Measurements from ENCODE around the gene ZKSCAN1. TPM values are rescaled to one million over a fixed set of nuclear protein-coding genes. Genes with fewer than 3 reads are reported as not detected.
"Not testable (repeated sequence)": the region's sequence is repeated elsewhere in the genome, so short reads cannot be mapped to it uniquely, and the experiment has no call there.

The ZKSCAN1 gene
- total RNA-seq, 6 experiments from 2014 or later, result 24.5 to 147 (median 80.1) TPM

DNA sequence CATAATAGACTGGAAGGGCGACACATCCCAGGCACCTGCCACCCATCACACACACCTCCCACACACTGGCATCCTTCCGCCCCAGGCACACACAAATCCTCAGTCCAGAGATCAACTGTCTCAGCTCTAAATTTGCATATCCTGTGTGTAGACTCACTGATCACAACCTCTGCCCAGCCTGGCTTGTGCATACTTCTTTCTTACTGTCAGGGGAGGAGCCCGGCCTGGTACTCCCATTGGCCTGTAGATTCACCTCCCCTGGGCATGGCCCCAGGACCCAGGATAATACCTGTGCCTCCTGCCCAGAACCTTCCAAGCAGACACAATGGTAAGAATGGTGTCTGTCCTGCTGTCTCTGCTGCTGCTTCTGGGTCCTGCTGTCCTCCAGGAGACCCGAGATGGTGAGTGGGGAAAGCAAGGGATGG lies 34.9 kb upstream of the ZKSCAN1 start:
- intact Hi-C loops (cut with DNase I), result loop anchor here (10.0 kb wide), 1 partner anchor 46 kb away; no protein-coding TSS in a partner anchor
- ATAC-seq, result peak; percentile 79 to 89 (median 81)
- Histone ChIP-seq H3K4me1 (peaks cover 0 to 33% (median 9%) of the 10 kb centered on the region in 4 donors), H3K4me3 (peak overlapping the region; percentile 33 to 68 (median 66)), H3K27ac (peak overlapping the region; percentile 67 to 92 (median 91))
- H3K27me3 ChIP-seq, H3K9me3 ChIP-seq, H3K36me3 ChIP-seq: not testable (repeated sequence)
- peak; percentile 65 to 88 (median 82) for DNase-seq
- TF ChIP-seq POLR2A (IDR thresholded peaks at IDR 0.05), result peak; percentile 87
- 18% methylated on average over 3 of the region's 4 CpGs for WGBS (ENCODE audit: insufficient coverage, low coverage, low lambda C conversion rate, missing lambda C conversion rate)

DNA sequence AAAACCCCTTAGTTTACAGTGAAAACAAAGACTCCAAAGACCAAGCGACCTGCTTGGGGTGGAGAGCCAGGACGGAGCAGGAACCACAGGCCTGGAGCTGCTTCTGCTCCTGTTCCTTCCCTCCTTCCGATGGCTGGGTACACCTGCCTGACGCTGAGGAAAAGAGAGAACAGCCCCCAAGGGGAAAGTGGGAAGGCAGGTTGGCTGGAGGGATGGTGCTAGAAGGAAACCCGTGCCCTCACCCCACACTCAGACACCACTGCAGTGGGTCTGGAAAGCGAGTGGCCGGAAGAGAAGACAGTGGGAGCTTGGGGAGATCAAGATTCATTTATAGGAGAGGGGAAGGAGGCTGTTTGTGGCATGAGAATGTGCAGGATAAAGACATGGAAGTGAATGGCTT lies 34.3 kb upstream of the ZKSCAN1 start:
- intact Hi-C loops (cut with DNase I), result loop anchor here (10.0 kb wide), 1 partner anchor 46 kb away; no protein-coding TSS in a partner anchor
- H3K27me3 ChIP-seq, H3K9me3 ChIP-seq, DNase-seq: not testable (repeated sequence)
- peaks cover 0 to 33% (median 9%) of the 10 kb centered on the region in 4 donors for H3K4me1 ChIP-seq
- WGBS (ENCODE audit: insufficient coverage, low coverage, low lambda C conversion rate, missing lambda C conversion rate), result 18% methylated on average over 6 of the region's 7 CpGs
- peak overlapping the region; percentile 67 to 92 (median 91) for H3K27ac ChIP-seq
- peak overlapping the region; percentile 33 to 68 (median 66) for H3K4me3 ChIP-seq
- H3K36me3 ChIP-seq, result peaks cover 0 to 13% (median 6%) of the 10 kb centered on the region in 4 donors
- ATAC-seq, result peak in 3 of 4 donors; percentile 0 to 4 (median 1)

DNA sequence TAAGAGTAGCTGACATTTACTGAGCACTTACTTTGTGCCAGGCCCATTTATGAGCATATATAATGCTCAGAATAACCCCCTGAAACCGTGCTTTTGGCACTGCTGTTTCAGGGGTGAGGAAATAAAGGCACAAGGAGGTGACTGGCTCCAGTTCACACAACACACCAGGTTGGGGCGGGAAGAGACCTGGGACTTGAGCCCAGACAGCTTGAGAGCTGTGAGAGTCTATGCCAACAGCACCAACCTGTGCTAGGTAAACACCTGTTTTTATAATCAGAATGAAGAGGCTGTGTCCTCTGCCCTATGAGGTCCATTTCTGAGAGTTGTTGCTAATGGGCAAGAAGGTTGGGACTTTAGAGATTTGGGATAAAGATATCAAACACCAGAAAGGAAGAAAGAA lies 30.8 kb upstream of the ZKSCAN1 start:
- no peaks in the 10 kb centered on the region for H3K27me3 ChIP-seq
- no peaks in the 10 kb centered on the region for H3K9me3 ChIP-seq
- intact Hi-C loops (cut with DNase I), result loop anchor here (10.0 kb wide), 1 partner anchor 50 kb away; no protein-coding TSS in a partner anchor
- no peak overlapping the region for H3K4me3 ChIP-seq
- ATAC-seq (peak in 1 of 4 donors; percentile 4), DNase-seq (no peak)
- WGBS (ENCODE audit: insufficient coverage, low coverage, low lambda C conversion rate, missing lambda C conversion rate), result 31% methylated on average over 2 of the region's 2 CpGs
- peaks cover 0 to 32% (median 15%) of the 10 kb centered on the region in 4 donors for H3K36me3 ChIP-seq
- TF ChIP-seq, protein P1, sequence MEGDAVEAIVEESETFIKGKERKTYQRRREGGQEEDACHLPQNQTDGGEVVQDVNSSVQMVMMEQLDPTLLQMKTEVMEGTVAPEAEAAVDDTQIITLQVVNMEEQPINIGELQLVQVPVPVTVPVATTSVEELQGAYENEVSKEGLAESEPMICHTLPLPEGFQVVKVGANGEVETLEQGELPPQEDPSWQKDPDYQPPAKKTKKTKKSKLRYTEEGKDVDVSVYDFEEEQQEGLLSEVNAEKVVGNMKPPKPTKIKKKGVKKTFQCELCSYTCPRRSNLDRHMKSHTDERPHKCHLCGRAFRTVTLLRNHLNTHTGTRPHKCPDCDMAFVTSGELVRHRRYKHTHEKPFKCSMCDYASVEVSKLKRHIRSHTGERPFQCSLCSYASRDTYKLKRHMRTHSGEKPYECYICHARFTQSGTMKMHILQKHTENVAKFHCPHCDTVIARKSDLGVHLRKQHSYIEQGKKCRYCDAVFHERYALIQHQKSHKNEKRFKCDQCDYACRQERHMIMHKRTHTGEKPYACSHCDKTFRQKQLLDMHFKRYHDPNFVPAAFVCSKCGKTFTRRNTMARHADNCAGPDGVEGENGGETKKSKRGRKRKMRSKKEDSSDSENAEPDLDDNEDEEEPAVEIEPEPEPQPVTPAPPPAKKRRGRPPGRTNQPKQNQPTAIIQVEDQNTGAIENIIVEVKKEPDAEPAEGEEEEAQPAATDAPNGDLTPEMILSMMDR (IDR thresholded peaks at IDR 0.05), result no peak
- TF ChIP-seq POLR2A (IDR thresholded peaks at IDR 0.05), result no peak
- no peak overlapping the region for H3K27ac ChIP-seq
- peaks cover 0 to 20% (median under 1%) of the 10 kb centered on the region in 4 donors for H3K4me1 ChIP-seq

DNA sequence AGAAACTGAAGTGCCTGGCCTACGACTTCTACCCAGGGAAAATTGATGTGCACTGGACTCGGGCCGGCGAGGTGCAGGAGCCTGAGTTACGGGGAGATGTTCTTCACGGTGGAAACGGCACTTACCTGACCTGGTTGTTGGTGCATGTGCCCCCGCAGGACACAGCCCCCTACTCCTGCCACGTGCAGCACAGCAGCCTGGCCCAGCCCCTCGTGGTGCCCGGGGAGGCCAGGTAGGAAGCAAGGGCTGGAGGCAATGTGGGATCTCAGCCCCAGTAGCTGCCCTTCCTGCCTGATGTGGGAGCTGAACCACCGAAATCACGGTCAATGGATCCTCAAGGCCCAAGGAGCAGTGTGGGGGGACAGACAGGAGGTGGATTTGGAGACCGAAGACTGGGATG lies 28.1 kb upstream of the ZKSCAN1 start:
- peaks cover 0 to 32% (median 15%) of the 10 kb centered on the region in 4 donors for H3K36me3 ChIP-seq
- not testable (repeated sequence) for DNase-seq, H3K27me3 ChIP-seq, H3K27ac ChIP-seq, H3K4me3 ChIP-seq, H3K9me3 ChIP-seq
- ATAC-seq, result peak in 1 of 4 donors; percentile 1
- peaks cover 0 to 24% (median 0%) of the 10 kb centered on the region in 4 donors for H3K4me1 ChIP-seq
- WGBS (ENCODE audit: insufficient coverage, low coverage, low lambda C conversion rate, missing lambda C conversion rate), result 94% methylated on average over 2 of the region's 14 CpGs
- intact Hi-C loops (cut with DNase I), result loop anchor here (10.0 kb wide), 1 partner anchor 53 kb away; no protein-coding TSS in a partner anchor

DNA sequence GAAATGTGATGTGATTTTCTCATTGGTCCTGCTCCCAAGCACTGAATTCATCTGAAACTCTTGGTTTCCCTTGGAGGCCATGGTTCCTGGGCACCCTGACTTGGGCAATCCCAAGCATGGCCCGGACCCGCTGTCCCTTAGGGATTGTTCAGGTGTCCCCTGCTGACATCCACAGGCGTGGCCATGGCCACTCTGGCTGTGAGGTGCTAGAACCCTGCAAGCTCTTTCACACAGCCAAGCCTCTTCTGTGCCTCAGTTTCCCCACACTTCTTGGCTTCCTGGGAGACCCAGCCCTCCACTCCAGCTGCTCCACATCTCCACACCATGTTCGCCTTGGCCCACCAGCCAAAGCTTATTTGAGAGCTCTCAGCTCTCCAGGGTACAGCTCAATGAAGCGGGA lies 27.6 kb upstream of the ZKSCAN1 start:
- Histone ChIP-seq H3K9me3 (no peaks in the 10 kb centered on the region), H3K4me3 (no peak overlapping the region), H3K4me1 (peaks cover 0 to 19% (median 0%) of the 10 kb centered on the region in 4 donors), H3K36me3 (peaks cover 0 to 32% (median 15%) of the 10 kb centered on the region in 4 donors), H3K27me3 (no peaks in the 10 kb centered on the region), H3K27ac (no peak overlapping the region)
- intact Hi-C loops (cut with DNase I), result loop anchor here (10.0 kb wide), 1 partner anchor 53 kb away; no protein-coding TSS in a partner anchor
- WGBS (ENCODE audit: insufficient coverage, low coverage, low lambda C conversion rate, missing lambda C conversion rate), result 100% methylated on average over 2 of the region's 5 CpGs
- TF ChIP-seq POLR2A (IDR thresholded peaks at IDR 0.05), result no peak
- TF ChIP-seq, protein P1 (IDR thresholded peaks at IDR 0.05), result no peak
- DNase-seq (no peak), ATAC-seq (no peak)

DNA sequence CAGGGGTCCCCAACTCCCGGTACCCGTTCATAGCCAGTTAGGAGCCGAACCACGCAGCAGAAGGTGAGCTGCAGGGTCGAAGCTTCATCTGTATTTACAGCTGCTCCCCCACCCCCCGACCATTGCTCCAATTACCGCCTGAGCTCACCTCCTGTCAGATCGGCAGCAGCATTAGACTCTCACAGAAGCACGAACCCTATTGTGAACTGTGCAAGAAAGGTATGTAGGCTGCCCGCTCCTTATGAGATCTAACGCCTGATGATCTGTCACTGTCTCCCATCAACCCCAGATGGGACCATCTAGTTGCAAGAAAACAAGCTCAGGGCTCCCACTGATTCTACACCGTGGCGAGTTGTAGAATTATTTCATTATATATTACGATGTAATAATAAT lies 24.9 kb upstream of the ZKSCAN1 start:
- no peak for TF ChIP-seq POLR2A (IDR thresholded peaks at IDR 0.05)
- TF ChIP-seq, protein P1 (IDR thresholded peaks at IDR 0.05), result no peak
- H3K9me3 ChIP-seq, result no peaks in the 10 kb centered on the region
- 40% methylated on average over 12 of the region's 14 CpGs for WGBS (ENCODE audit: insufficient coverage, low coverage, low lambda C conversion rate, missing lambda C conversion rate)
- H3K4me1 ChIP-seq, result peaks cover 0 to 16% (median 6%) of the 10 kb centered on the region in 4 donors
- DNase-seq (peak in 1 of 3 donors; percentile 13), ATAC-seq (peak in 3 of 4 donors; percentile 7 to 10 (median 7))
- no peaks in the 10 kb centered on the region for H3K27me3 ChIP-seq
- no peak overlapping the region for H3K4me3 ChIP-seq
- H3K36me3 ChIP-seq, result peaks cover 0 to 25% (median 12%) of the 10 kb centered on the region in 4 donors
- H3K27ac ChIP-seq, result no peak overlapping the region
- intact Hi-C loops (cut with DNase I), result loop anchor here (5.0 to 10.0 kb wide), 2 partner anchors 54 to 67 kb away; partner anchors contain the start of gene ZSCAN21 (in 1 of the 2)

DNA sequence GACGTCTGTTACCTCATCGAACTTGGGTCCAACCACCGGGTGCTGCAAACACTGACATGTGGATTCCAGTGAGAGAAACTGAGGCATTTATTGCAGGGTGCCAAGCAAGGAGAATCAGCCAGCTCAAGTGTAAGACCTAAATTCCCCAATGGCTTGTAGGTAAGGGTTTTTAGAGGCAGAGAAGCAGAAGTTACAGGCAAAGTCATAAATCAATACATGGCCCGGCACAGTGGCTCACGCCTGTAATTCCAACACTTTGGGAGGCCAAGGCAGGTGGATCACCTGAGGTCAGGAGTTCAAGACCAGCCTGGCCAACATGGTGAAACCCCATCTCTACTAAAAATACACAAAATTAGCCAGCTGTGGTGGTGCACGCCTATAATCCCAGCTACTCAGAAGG lies 23.9 kb upstream of the ZKSCAN1 start:
- H3K27me3 ChIP-seq, result not testable (repeated sequence)
- peaks cover 0 to 14% (median 7%) of the 10 kb centered on the region in 4 donors for H3K36me3 ChIP-seq

More for the DNA sequence above, 23.9 kb upstream of the ZKSCAN1 start:
- H3K4me1 ChIP-seq, result peaks cover 0 to 16% (median 6%) of the 10 kb centered on the region in 4 donors
- H3K27ac ChIP-seq, H3K4me3 ChIP-seq, ATAC-seq, DNase-seq, H3K9me3 ChIP-seq: not testable (repeated sequence)
- WGBS (ENCODE audit: insufficient coverage, low coverage, low lambda C conversion rate, missing lambda C conversion rate), result 27% methylated on average over 6 of the region's 6 CpGs
- intact Hi-C loops (cut with DNase I), result loop anchor here (5.0 to 10.0 kb wide), 2 partner anchors 53 to 66 kb away; partner anchors contain the start of gene ZSCAN21 (in 1 of the 2)

All from right lobe of liver (tissue), 6 donors.